Stomach (tissue), 4 donors: ENCODE results near the gene DPF3.

Experiments used
- CTCF ChIP-seq, 7 experiments: fragments of 450-650 bp in 4 of 7; fragments of 200-600 bp in 3 of 7; sonication (generic) in 3 of 7; IDR thresholded peaks; one replicate each; pipeline ENCODE4 v1.5.1; 2016 to 2019; ENCODE audit warnings: antibody characterized with exemption in 7 of 7, control low read depth in 2 of 7, mild to moderate bottlenecking in 1 of 7
- EP300 ChIP-seq: sonication (generic); formaldehyde crosslinking; IDR thresholded peaks from one replicate; pipeline ENCODE4 v1.6.1; 2017; ENCODE audit warnings: antibody characterized with exemption
- POLR2A ChIP-seq, 4 donors: fragments of 450-650 bp; IDR thresholded peaks; one replicate each; pipeline ENCODE4 v1.6.1; 2016; ENCODE audit warnings: antibody characterized with exemption in 4 of 4, control low read depth in 2 of 4, mild to moderate bottlenecking in 1 of 4, moderate library complexity in 1 of 4
- POLR2AphosphoS5 ChIP-seq, 3 donors: sonication (generic); formaldehyde crosslinking; IDR thresholded peaks; one replicate each; pipeline ENCODE4 v1.6.1; 2016; ENCODE audit warnings: antibody characterized with exemption in 3 of 3

- TF ChIP-seq CTCF (IDR thresholded peaks at IDR 0.05) (no peak), POLR2AphosphoS5 (IDR thresholded peaks at IDR 0.05) (no peak), POLR2A (IDR thresholded peaks at IDR 0.05) (no peak), EP300 (no peak)
Measured at GRCh38 chr14:72609205-72609916, 284.5 kb downstream of the DPF3 start.
